Activated CD8-positive, alpha-beta T cell treated with anti-CD3 and anti-CD28 coated beads for 36 hours (primary cell): Measurements from ENCODE around the gene HLA-DOA. TPM values are rescaled to one million over a fixed set of nuclear protein-coding genes. Genes with fewer than 3 reads are reported as not detected.

Source experiments
- ATAC-seq: fragments of 200-7000 bp; cut with Tn5 transposase; one replicate; pipeline ENCODE4 v1.10.0; 2021; ENCODE audit warnings: mild to moderate bottlenecking, moderate library complexity
- CTCF ChIA-PET: fragments of 350-600 bp; sonication (Branson Sonifier 250); formaldehyde crosslinking; loops from one replicate; lab custom pipeline; 2021; ENCODE audit warnings: antibody characterized with exemption; lab: Charles Lee
- POLR2A ChIA-PET: fragments of 350-600 bp; sonication (Branson Sonifier 250); formaldehyde crosslinking; loops from one replicate; lab custom pipeline; 2021; ENCODE audit warnings: antibody characterized with exemption; lab: Charles Lee
- DNase-seq: peaks from one replicate; pipeline ENCODE4 v3.0.0-alpha.2; 2020
- H3K27ac Mint-ChIP-seq: one replicate; pipeline ENCODE4 v1.8.0; 2021; ENCODE audit warnings: mild to moderate bottlenecking, mixed read lengths
- H3K27me3 Mint-ChIP-seq: one replicate; pipeline ENCODE4 v1.8.0; 2021; ENCODE audit warnings: mixed read lengths
- H3K36me3 Mint-ChIP-seq: one replicate; pipeline ENCODE4 v1.8.0; 2021; ENCODE audit warnings: low read depth, mixed read lengths
- H3K4me1 Mint-ChIP-seq: one replicate; pipeline ENCODE4 v1.8.0; 2021; ENCODE audit warnings: low read depth, mixed read lengths
- H3K4me3 Mint-ChIP-seq: one replicate; pipeline ENCODE4 v1.8.0; 2021; ENCODE audit warnings: mild to moderate bottlenecking, moderate library complexity, mixed read lengths
- H3K9me3 Mint-ChIP-seq: one replicate; pipeline ENCODE4 v1.8.0; 2021; ENCODE audit warnings: mixed read lengths
- CTCF ChIP-seq: fragments of 200-600 bp; IDR thresholded peaks from one replicate; pipeline ENCODE4 v1.8.0; 2022; ENCODE audit warnings: antibody characterized with exemption, mild to moderate bottlenecking
- intact Hi-C: fragments of 100-400 bp; cut with micrococcal nuclease; formaldehyde crosslinking; loops from one replicate; pipeline ENCODE4 v1.10.0; 2022
- total RNA-seq, 2 experiments: library from RNA; stranded (reverse); gene quantifications; one replicate each; pipeline ENCODE4 v1.2.3, GENCODE V29; 2021

Gene HLA-DOA
- total RNA-seq, 2 experiments from 2014 or later, result 6.4 to 8.1 TPM

GRCh38 chr6:32979720-32980487, 29.5 kb downstream of the HLA-DOA start:
- no peaks in the 10 kb centered on the region for H3K27me3 Mint-ChIP-seq
- peaks cover 52% of the 10 kb centered on the region for H3K4me1 Mint-ChIP-seq
- H3K27ac Mint-ChIP-seq, result peak overlapping the region; percentile 18
- ChIA-PET POLR2A (interaction anchor here (0.6 to 25.7 kb wide), 15 partner anchors 9 to 592 kb away, joined by 3 to 852 read pairs (median 6); partner anchors contain the start of genes BRD2, HLA-DMA, HLA-DMB and PSMB8), CTCF (interaction anchor here (1.1 to 17.0 kb wide), 5 partner anchors 27 to 142 kb away, joined by 3 to 364 read pairs (median 10); partner anchors contain the start of genes HLA-DMA, HLA-DMB and TAP2)
- H3K4me3 Mint-ChIP-seq, result no peak overlapping the region
- DNase-seq (no peak), ATAC-seq (no peak)
- TF ChIP-seq CTCF, result no peak
- peaks cover 71% of the 10 kb centered on the region for H3K36me3 Mint-ChIP-seq
- H3K9me3 Mint-ChIP-seq, result no peaks in the 10 kb centered on the region
- intact Hi-C loops, result no loop called here

GRCh38 chr6:32977953-32978324, 31.5 kb downstream of the HLA-DOA start:
- Mint-ChIP-seq H3K27me3 (no peaks in the 10 kb centered on the region), H3K27ac (peak overlapping the region; percentile 25), H3K4me1 (peaks cover 44% of the 10 kb centered on the region), H3K9me3 (no peaks in the 10 kb centered on the region), H3K4me3 (no peak overlapping the region), H3K36me3 (peaks cover 90% of the 10 kb centered on the region)
- no peak for DNase-seq
- ATAC-seq, result no peak
- intact Hi-C loops, result no loop called here
- POLR2A ChIA-PET, result interaction anchor here (0.6 to 25.7 kb wide), 8 partner anchors 11 to 220 kb away, joined by 3 to 852 read pairs (median 6); partner anchors contain the start of genes BRD2, HLA-DMA, HLA-DMB and PSMB8
- TF ChIP-seq CTCF, result no peak
- CTCF ChIA-PET, result interaction anchor here (1.2 to 17.0 kb wide), 6 partner anchors 7 to 110 kb away, joined by 3 to 364 read pairs (median 64); partner anchors contain the start of genes BRD2, HLA-DMA and HLA-DMB

GRCh38 chr6:32977272-32977952, 32.0 kb downstream of the HLA-DOA start:
- POLR2A ChIA-PET, result interaction anchor here (1.1 to 25.7 kb wide), 7 partner anchors 11 to 133 kb away, joined by 3 to 852 read pairs (median 6); partner anchors contain the start of genes BRD2, HLA-DMA, HLA-DMB and PSMB8
- no peak for TF ChIP-seq CTCF
- Mint-ChIP-seq H3K27me3 (no peaks in the 10 kb centered on the region), H3K36me3 (peaks cover 94% of the 10 kb centered on the region), H3K9me3 (no peaks in the 10 kb centered on the region), H3K27ac (peak overlapping the region; percentile 49), H3K4me1 (peaks cover 44% of the 10 kb centered on the region), H3K4me3 (peak overlapping the region; percentile 14)
- ATAC-seq, result no peak
- CTCF ChIA-PET, result interaction anchor here (1.2 to 17.0 kb wide), 6 partner anchors 8 to 110 kb away, joined by 3 to 364 read pairs (median 64); partner anchors contain the start of genes BRD2, HLA-DMA and HLA-DMB
- no peak for DNase-seq
- intact Hi-C loops, result no loop called here

GRCh38 chr6:32976334-32977069, 32.9 kb downstream of the HLA-DOA start:
- no peak for DNase-seq
- no peak for TF ChIP-seq CTCF
- H3K36me3 Mint-ChIP-seq, result peaks cover 97% of the 10 kb centered on the region
- intact Hi-C loops, result no loop called here
- H3K4me1 Mint-ChIP-seq, result peaks cover 44% of the 10 kb centered on the region
- no peak for ATAC-seq
- CTCF ChIA-PET, result interaction anchor here (1.3 to 17.0 kb wide), 8 partner anchors 9 to 137 kb away, joined by 3 to 364 read pairs (median 6); partner anchors contain the start of genes BRD2, HLA-DMA and HLA-DMB
- H3K27ac Mint-ChIP-seq, result peak overlapping the region; percentile 99
- no peaks in the 10 kb centered on the region for H3K27me3 Mint-ChIP-seq
- POLR2A ChIA-PET, result interaction anchor here (0.7 to 30.4 kb wide), 8 partner anchors 1 to 137 kb away, joined by 3 to 852 read pairs (median 146); partner anchors contain the start of genes BRD2, HLA-DMA, HLA-DMB and PSMB8
- H3K9me3 Mint-ChIP-seq, result no peaks in the 10 kb centered on the region
- peak overlapping the region; percentile 95 for H3K4me3 Mint-ChIP-seq
